HepG2 (cell line): ENCODE measurements around the gene PLXNA3. TPM values are rescaled to one million over a fixed set of nuclear protein-coding genes. Genes with fewer than 3 reads are reported as not detected.

Experiments used
- ATF7 ChIP-seq, 2 experiments: fragments of 450-650 bp in 1 of 2; sonication (generic) in 1 of 2; formaldehyde crosslinking in 1 of 2; IDR thresholded peaks; 2 replicates each; pipeline versions ENCODE4 v1.4.0 to v1.6.1; 2016 to 2020; ENCODE audit warnings: antibody characterized with exemption in 1 of 2, mild to moderate bottlenecking in 1 of 2, missing genetic modification reagents in 1 of 2
- CREB3 ChIP-seq: sonication (generic); formaldehyde crosslinking; IDR thresholded peaks from 2 replicates; pipeline ENCODE4 v1.5.0; 2020; ENCODE audit warnings: missing genetic modification reagents
- MBNL3 ChIP-seq: fragments of 250-450 bp; sonication (Bioruptor Pico); conservative IDR thresholded peaks from 2 replicates; pipeline ENCODE4 v1.8.0; 2022; ENCODE audit warnings: mild to moderate bottlenecking, inconsistent platforms
- SALL1 ChIP-seq: sonication (generic); formaldehyde crosslinking; IDR thresholded peaks from 2 replicates; pipeline ENCODE4 v1.8.0; 2022; ENCODE audit warnings: mild to moderate bottlenecking, missing genetic modification reagents
- ZNF691 ChIP-seq: sonication (generic); formaldehyde crosslinking; IDR thresholded peaks from 2 replicates; pipeline ENCODE4 v1.4.0; 2020; ENCODE audit warnings: missing genetic modification reagents, low read depth, mild to moderate bottlenecking, borderline replicate concordance
- polyA plus RNA-seq, 8 experiments: library from polyadenylated mRNA; depleted of rRNA in 3 of 8; stranded (reverse) in 7 of 8; unstranded in 1 of 8; fragments of >200 nt; fragmentation: Illumina TruSeq in 4 of 8; extraction: Trizol in 4 of 8; gene quantifications; 2 replicates each; pipeline versions ENCODE4 v1.2.1 to v1.2.3, GENCODE V29; 2011 to 2016; ENCODE audit warnings: low read depth in 4 of 8, missing spikeins in 1 of 8, mixed read lengths in 1 of 8; ENCODE audit not compliant: insufficient read depth in 1 of 8
- total RNA-seq, 5 experiments: library from RNA; depleted of rRNA; stranded (reverse); fragments of >200 nt; fragmentation: Illumina TruSeq; extraction: Trizol; gene quantifications; 2 replicates each; pipeline ENCODE4 v1.2.3, GENCODE V29; 2016; ENCODE audit warnings: low read depth in 1 of 5
- TF ChIP-seq, protein P1 (sequence below): sonication (generic); formaldehyde crosslinking; IDR thresholded peaks from 2 replicates; pipeline ENCODE4 v1.4.0; 2020; ENCODE audit warnings: mild to moderate bottlenecking, missing genetic modification reagents
- TF ChIP-seq, protein P2 (sequence below): sonication (generic); formaldehyde crosslinking; IDR thresholded peaks from 2 replicates; pipeline ENCODE4 v1.4.0; 2020; ENCODE audit warnings: mild to moderate bottlenecking, missing genetic modification reagents
- TF ChIP-seq, protein P3 (sequence below): sonication (generic); formaldehyde crosslinking; conservative IDR thresholded peaks from 2 replicates; pipeline ENCODE4 v1.4.0; 2020; ENCODE audit warnings: missing genetic modification reagents
- TF ChIP-seq, protein P4 (sequence below): sonication (generic); formaldehyde crosslinking; IDR thresholded peaks from 2 replicates; pipeline ENCODE4 v1.8.1; 2022; ENCODE audit warnings: mild to moderate bottlenecking, missing genetic modification reagents

PLXNA3 gene
- total and polyA plus RNA-seq, 2 of the 13 experiments (the other 11 are each of a cell fraction or from before 2014, with no cell fraction given), result 5.8 to 20.6 TPM

DNA sequence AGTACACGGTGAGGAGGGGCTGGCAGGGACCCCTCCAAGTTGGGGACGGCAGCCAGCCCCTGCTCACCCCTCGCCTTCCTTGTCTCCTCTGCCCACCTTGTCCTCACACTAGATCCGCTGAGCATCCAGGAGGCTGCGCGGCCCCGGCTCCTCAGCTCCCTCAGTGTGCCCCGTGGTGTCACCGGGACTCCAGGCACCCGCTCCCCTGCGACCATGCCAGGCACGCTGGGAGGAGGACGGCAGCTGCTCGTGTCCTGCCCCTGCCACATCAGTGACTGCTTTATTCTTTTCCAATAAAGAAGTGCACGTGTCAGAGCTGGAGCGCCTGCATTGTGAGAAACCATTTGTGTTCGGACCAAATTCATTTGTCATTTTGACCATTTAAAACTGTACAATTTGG is 7.8 kb upstream of the PLXNA3 start (continued):
- TF ChIP-seq, protein P1, sequence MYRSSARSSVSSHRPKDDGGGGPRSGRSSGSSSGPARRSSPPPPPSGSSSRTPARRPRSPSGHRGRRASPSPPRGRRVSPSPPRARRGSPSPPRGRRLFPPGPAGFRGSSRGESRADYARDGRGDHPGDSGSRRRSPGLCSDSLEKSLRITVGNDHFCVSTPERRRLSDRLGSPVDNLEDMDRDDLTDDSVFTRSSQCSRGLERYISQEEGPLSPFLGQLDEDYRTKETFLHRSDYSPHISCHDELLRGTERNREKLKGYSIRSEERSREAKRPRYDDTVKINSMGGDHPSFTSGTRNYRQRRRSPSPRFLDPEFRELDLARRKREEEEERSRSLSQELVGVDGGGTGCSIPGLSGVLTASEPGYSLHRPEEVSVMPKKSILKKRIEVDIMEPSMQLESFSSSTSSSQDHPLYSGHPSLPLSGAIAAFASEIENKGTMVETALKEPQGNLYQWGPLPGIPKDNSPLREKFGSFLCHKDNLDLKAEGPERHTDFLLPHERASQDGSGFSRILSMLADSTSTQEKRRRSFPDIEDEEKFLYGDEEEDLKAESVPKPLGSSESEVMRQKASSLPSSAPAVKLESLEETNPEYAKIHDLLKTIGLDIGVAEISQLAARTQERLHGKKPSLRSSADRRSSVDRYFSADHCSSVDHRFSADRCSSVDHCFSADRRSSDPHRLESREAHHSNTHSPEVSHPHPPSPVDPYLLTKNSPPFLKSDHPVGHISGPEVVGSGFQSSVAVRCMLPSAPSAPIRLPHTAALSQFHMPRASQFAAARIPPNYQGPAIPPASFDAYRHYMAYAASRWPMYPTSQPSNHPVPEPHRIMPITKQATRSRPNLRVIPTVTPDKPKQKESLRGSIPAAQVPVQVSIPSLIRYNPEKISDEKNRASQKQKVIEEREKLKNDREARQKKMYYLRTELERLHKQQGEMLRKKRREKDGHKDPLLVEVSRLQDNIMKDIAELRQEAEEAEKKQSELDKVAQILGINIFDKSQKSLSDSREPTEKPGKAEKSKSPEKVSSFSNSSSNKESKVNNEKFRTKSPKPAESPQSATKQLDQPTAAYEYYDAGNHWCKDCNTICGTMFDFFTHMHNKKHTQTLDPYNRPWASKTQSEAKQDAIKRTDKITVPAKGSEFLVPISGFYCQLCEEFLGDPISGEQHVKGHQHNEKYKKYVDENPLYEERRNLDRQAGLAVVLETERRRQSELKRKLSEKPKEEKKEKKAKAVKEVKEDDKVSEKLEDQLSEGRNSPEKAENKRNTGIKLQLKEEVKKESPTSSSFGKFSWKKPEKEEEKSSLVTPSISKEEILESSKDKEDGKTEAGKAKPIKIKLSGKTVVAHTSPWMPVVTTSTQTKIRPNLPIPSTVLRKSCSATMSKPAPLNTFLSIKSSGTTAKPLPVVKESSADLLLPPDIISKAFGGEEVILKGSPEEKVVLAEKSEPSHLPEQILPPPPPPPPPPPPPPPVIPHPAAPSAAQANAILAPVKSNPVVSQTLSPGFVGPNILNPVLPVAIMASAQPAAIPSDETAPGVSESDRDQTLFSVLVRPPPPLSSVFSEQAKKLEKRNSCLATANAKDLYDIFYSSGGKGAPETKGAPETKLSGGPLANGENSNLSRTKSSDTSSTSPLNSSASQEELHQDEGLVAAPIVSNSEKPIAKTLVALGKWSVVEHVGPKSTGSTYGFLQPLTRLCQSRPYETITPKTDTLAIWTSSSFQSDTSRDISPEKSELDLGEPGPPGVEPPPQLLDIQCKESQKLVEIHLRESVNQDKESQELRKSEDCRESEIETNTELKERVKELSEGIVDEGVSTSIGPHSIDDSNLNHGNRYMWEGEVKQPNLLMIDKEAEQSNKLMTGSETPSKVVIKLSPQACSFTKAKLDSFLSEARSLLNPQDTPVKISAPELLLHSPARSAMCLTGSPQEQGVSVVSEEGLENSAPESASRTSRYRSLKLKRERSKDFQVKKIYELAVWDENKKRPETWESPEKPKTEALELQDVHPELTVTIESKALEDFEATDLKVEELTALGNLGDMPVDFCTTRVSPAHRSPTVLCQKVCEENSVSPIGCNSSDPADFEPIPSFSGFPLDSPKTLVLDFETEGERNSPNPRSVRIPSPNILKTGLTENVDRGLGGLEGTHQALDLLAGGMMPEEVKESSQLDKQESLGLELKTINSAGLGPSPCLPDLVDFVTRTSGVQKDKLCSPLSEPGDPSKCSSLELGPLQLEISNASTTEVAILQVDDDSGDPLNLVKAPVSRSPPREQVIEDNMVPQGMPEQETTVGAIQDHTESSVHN (CRISPR knock-in tag), result no peak
- TF ChIP-seq ZNF691 (CRISPR knock-in tag), result no peak
- TF ChIP-seq, protein P2, sequence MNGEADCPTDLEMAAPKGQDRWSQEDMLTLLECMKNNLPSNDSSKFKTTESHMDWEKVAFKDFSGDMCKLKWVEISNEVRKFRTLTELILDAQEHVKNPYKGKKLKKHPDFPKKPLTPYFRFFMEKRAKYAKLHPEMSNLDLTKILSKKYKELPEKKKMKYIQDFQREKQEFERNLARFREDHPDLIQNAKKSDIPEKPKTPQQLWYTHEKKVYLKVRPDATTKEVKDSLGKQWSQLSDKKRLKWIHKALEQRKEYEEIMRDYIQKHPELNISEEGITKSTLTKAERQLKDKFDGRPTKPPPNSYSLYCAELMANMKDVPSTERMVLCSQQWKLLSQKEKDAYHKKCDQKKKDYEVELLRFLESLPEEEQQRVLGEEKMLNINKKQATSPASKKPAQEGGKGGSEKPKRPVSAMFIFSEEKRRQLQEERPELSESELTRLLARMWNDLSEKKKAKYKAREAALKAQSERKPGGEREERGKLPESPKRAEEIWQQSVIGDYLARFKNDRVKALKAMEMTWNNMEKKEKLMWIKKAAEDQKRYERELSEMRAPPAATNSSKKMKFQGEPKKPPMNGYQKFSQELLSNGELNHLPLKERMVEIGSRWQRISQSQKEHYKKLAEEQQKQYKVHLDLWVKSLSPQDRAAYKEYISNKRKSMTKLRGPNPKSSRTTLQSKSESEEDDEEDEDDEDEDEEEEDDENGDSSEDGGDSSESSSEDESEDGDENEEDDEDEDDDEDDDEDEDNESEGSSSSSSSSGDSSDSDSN (CRISPR knock-in tag), result no peak
- TF ChIP-seq SALL1 (CRISPR knock-in tag), result no peak
- TF ChIP-seq, protein P3, sequence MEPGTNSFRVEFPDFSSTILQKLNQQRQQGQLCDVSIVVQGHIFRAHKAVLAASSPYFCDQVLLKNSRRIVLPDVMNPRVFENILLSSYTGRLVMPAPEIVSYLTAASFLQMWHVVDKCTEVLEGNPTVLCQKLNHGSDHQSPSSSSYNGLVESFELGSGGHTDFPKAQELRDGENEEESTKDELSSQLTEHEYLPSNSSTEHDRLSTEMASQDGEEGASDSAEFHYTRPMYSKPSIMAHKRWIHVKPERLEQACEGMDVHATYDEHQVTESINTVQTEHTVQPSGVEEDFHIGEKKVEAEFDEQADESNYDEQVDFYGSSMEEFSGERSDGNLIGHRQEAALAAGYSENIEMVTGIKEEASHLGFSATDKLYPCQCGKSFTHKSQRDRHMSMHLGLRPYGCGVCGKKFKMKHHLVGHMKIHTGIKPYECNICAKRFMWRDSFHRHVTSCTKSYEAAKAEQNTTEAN (CRISPR knock-in tag), result no peak
- TF ChIP-seq, protein P4, sequence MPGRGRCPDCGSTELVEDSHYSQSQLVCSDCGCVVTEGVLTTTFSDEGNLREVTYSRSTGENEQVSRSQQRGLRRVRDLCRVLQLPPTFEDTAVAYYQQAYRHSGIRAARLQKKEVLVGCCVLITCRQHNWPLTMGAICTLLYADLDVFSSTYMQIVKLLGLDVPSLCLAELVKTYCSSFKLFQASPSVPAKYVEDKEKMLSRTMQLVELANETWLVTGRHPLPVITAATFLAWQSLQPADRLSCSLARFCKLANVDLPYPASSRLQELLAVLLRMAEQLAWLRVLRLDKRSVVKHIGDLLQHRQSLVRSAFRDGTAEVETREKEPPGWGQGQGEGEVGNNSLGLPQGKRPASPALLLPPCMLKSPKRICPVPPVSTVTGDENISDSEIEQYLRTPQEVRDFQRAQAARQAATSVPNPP, result no peak
- no peak for TF ChIP-seq ATF7 (IDR thresholded peaks at IDR 0.05)
- TF ChIP-seq ATF7 (CRISPR knock-in tag; IDR thresholded peaks at IDR 0.05), result no peak
- no peak for TF ChIP-seq CREB3 (CRISPR knock-in tag)
- TF ChIP-seq MBNL3 (CRISPR knock-in tag), result no peak
